NT2/D1 (cell line): ENCODE data around the gene SLC66A3.

ENCODE experiments used
- SUZ12 ChIP-seq: IDR thresholded peaks from 2 replicates; pipeline ENCODE4 v1.6.1; 2011; ENCODE audit not compliant: insufficient read length, insufficient read depth; ENCODE audit errors: extremely low read depth
- ZNF274 ChIP-seq: IDR thresholded peaks from 2 replicates; pipeline ENCODE4 v1.6.1; 2011; ENCODE audit warnings: mild to moderate bottlenecking, low read depth, low read length

DNA sequence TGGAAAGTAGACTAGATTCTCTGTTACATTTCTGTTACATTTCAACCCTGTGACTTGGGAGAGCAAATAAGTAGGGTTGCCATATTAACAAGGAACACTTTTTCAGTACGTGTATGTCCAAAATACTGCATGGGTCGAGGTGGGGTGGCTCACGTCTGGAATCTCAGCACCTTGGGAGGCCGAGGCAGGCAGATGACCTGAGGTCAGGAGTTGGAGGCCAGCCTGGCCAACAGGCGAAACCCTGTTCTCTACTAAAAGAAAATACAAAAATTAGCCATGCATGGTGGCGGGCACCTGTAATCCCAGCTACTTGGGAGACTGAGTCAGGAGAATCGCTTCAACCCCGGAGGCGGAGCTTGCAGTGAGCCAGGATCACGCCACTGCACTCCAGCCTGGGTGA lies 11.2 kb downstream of the SLC66A3 start:
- no peak for TF ChIP-seq ZNF274
- no peak for TF ChIP-seq SUZ12
